NCI-H748 (cell line): ENCODE data around the gene USP17L27.
"Not testable (repeated sequence)": the region's sequence is repeated elsewhere in the genome, so short reads cannot be mapped to it uniquely, and the experiment has no call there.

Experiments
- DNase-seq: peaks from one replicate; lab custom pipeline; 2025; ENCODE audit not compliant: unreplicated experiment; lab: John Stamatoyannopoulos, UW

The USP17L27 gene

GRCh38 chr4:9343848-9344247 lies at the start of gene USP17L27:
Gene USP17L27 (plus strand): TSS chr4:9344148. CDS start chr4:9344148, 0 bp downstream.
- not testable (repeated sequence) for DNase-seq

DNA sequence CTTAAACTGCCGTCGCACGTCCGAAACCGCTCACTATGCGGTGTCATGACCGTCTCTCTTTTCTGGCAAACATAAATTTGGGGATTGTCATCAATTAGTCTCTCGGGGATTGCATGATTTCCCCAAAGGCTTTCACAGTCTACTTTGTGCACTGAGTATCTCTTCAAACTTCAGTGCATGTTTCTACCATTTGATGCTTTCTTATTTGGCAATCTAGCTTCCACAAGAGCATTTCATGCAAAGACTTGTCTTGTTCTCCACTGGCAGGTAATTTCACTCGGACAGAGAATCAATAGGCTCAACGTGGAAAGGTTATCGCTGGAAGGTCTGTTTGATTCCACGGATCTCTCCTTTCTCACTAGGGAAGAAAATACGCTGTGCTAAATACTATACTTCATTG lies 19.8 kb upstream of the USP17L27 start:
- DNase-seq, result not testable (repeated sequence)

- DNase-seq, result not testable (repeated sequence)
Measured at GRCh38 chr4:9324865-9325264, 19.1 kb upstream of the USP17L27 start, which contains the start of gene USP17L24. Gene USP17L24 (plus strand): TSS chr4:9325165. CDS start chr4:9325165, 0 bp downstream.

GRCh38 chr4:9329611-9330010 lies 14.3 kb upstream of the USP17L27 start, which contains the start of gene USP17L25:
Gene USP17L25 (plus strand): TSS chr4:9329911. CDS start chr4:9329911, 0 bp downstream.
- DNase-seq, result not testable (repeated sequence)

DNA sequence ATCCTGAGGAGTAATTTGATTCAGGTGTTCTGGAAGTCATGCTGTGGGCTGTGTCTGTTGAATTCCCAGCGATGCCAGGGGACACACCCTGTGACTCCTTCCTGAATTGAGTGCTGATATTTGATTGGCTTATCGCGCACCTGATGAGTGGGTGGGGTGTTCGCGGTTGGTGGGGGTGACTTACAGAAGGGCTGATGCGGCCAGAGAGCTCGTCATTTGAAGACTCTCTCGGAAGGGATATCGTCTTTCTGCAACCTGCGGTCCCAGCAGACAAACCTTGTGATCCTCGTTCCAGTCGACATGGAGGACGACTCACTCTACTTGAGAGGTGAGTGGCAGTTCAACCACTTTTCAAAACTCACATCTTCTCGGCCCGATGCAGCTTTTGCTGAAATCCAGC lies 9.6 kb upstream of the USP17L27 start, which contains the start of gene USP17L26:
Gene USP17L26, plus strand, starts transcription at position 301 of the 400 bp plus-strand sequence. Its CDS starts 0 bp downstream, at position 301.
- not testable (repeated sequence) for DNase-seq

DNA sequence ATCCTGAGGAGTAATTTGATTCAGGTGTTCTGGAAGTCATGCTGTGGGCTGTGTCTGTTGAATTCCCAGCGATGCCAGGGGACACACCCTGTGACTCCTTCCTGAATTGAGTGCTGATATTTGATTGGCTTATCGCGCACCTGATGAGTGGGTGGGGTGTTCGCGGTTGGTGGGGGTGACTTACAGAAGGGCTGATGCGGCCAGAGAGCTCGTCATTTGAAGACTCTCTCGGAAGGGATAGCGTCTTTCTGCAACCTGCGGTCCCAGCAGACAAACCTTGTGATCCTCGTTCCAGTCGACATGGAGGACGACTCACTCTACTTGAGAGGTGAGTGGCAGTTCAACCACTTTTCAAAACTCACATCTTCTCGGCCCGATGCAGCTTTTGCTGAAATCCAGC lies 4.8 kb upstream of the USP17L27 start, which contains the start of gene USP17L5:
Gene USP17L5, plus strand, starts transcription at position 301 of the 400 bp plus-strand sequence. Its CDS starts 0 bp downstream, at position 301.
- not testable (repeated sequence) for DNase-seq

GRCh38 chr4:9348593-9348992 lies 4.6 kb downstream of the USP17L27 start, which contains the start of gene USP17L28:
Gene USP17L28 (plus strand): TSS chr4:9348893. CDS start chr4:9348893, 0 bp downstream.
- DNase-seq, result not testable (repeated sequence)

DNA sequence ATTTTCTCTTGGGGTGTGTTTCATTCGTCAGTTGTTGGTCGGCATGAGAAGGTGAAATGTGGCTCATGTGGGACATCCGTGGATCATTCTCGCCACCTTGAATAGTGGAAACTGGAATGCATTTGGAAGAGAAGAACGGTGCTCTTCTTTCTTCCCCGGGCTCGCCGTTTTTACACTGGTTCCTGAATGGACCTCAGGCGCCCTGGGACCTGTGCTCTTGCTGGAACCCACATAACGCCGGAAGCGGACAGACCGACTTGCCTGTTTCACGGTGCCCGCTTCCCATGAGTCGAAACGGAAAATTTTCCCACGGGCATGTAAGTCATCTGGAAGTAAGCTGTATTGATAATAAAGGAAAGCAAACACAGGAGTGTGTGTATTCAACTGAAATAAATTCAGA lies 6.9 kb downstream of the USP17L27 start:
- DNase-seq, result not testable (repeated sequence)

GRCh38 chr4:9353338-9353737 lies 9.4 kb downstream of the USP17L27 start, which contains the start of gene USP17L29:
Gene USP17L29 (plus strand): TSS chr4:9353638. CDS start chr4:9353638, 0 bp downstream.
- DNase-seq, result not testable (repeated sequence)

DNA sequence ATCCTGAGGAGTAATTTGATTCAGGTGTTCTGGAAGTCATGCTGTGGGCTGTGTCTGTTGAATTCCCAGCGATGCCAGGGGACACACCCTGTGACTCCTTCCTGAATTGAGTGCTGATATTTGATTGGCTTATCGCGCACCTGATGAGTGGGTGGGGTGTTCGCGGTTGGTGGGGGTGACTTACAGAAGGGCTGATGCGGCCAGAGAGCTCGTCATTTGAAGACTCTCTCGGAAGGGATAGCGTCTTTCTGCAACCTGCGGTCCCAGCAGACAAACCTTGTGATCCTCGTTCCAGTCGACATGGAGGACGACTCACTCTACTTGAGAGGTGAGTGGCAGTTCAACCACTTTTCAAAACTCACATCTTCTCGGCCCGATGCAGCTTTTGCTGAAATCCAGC lies 18.9 kb downstream of the USP17L27 start, which contains the start of gene USP17L30:
Gene USP17L30, plus strand, starts transcription at position 301 of the 400 bp plus-strand sequence. Its CDS starts 0 bp downstream, at position 301.
- not testable (repeated sequence) for DNase-seq

DNA sequence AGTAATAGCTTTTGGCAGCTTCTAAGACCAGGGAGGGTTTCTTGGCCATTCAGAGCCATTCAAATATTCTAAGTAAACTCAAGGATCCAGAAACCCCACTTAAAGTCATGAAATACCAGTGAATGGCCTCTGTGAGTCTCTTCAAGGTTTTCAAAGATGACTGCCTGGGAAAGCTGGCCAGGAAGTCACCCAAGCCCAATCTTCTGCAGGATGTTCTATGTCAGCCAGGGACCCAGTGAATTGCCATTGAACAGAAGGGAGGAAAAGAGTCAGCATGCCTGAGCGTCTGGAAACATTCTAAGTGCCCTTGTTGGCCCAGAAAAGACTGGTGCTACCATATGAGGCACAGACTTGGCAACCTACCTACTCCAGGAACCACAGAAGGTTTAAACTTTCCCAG lies 35.9 kb downstream of the USP17L27 start:
- not testable (repeated sequence) for DNase-seq

GRCh38 chr4:9381012-9381534 lies 37.1 kb downstream of the USP17L27 start:
- peak; percentile 31 for DNase-seq

- DNase-seq, result no peak
Measured at GRCh38 chr4:9384126-9384525, 40.2 kb downstream of the USP17L27 start.

DNA sequence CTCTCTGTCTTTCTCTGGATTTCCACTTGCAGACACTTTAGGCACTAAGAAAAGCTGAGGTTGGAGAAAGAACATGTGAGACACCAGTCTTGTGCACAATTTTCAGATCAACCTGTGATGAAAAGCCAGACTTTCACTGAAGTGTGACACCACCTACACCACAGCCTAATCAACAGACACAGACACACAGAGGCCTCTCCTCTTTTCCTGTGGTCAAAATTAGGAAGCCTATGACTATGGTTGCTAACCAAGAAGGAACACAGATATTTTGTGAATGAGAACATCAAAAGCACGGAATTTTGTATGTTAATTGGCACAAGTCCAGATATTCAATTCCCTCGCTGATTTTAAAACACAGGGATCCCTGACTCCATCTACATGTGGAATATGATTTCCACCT lies 45.1 kb downstream of the USP17L27 start:
- not testable (repeated sequence) for DNase-seq
